CD14-positive monocyte (primary cell): ENCODE data around the gene TSPAN7. TPM values are rescaled to one million over a fixed set of nuclear protein-coding genes. Genes with fewer than 3 reads are reported as not detected.

Experiments
- DNase-seq, 3 donors: peaks; one replicate each; pipeline ENCODE4 v3.0.0-alpha.2; 2011 to 2022
- H2AFZ ChIP-seq: 2 replicates; pipeline ENCODE4 v1.6.0; 2012; ENCODE audit warnings: mild to moderate bottlenecking, low read depth, low read length, inconsistent platforms; ENCODE audit not compliant: insufficient read depth, poor library complexity, severe bottlenecking
- H3K27ac ChIP-seq, 2 donors: 1 replicate in 1 of 2; 2 replicates in 1 of 2; pipeline ENCODE4 v1.5.1; 2012 to 2013; ENCODE audit warnings: low read length in 2 of 2, control low read depth in 1 of 2, inconsistent platforms in 1 of 2, low read depth in 1 of 2, mild to moderate bottlenecking in 1 of 2
- H3K27me3 ChIP-seq, 2 donors: one replicate each; pipeline versions ENCODE4 v1.6.0 to v1.6.1; 2011 to 2013; ENCODE audit warnings: low read length in 2 of 2; ENCODE audit not compliant: control insufficient read depth in 2 of 2, insufficient read depth in 2 of 2
- H3K36me3 ChIP-seq, 2 donors: replicated peaks in 1 of 2; 1 replicate in 1 of 2; 2 replicates in 1 of 2; pipeline versions ENCODE4 v1.5.1 to v1.6.1; 2012 to 2013; ENCODE audit warnings: low read length in 2 of 2, control low read depth in 1 of 2, inconsistent platforms in 1 of 2, mild to moderate bottlenecking in 1 of 2; ENCODE audit not compliant: insufficient read depth in 2 of 2, control insufficient read depth in 1 of 2
- H3K4me1 ChIP-seq, 2 donors: 1 replicate in 1 of 2; 2 replicates in 1 of 2; pipeline versions ENCODE4 v1.5.1 to v1.6.1; 2012 to 2013; ENCODE audit warnings: low read length in 2 of 2, control low read depth in 1 of 2, inconsistent platforms in 1 of 2, mild to moderate bottlenecking in 1 of 2, moderate library complexity in 1 of 2; ENCODE audit not compliant: insufficient read depth in 2 of 2, control insufficient read depth in 1 of 2
- H3K4me2 ChIP-seq: replicated peaks from 2 replicates; pipeline ENCODE3; 2012; ENCODE audit warnings: low read length, moderate library complexity, mild to moderate bottlenecking; ENCODE audit not compliant: poor library complexity, severe bottlenecking; ENCODE audit errors: extremely low read depth
- H3K4me3 ChIP-seq, 3 experiments: fragments of 200-600 bp in 1 of 3; sonication (generic) in 1 of 3; replicated peaks in 1 of 3; 1 replicate in 2 of 3; 2 replicates in 1 of 3; pipeline ENCODE4 v1.5.1; 2011 to 2013; ENCODE audit warnings: low read length in 3 of 3, mild to moderate bottlenecking in 3 of 3, control low read depth in 2 of 3, low read depth in 2 of 3, inconsistent platforms in 1 of 3, moderate library complexity in 1 of 3
- H3K79me2 ChIP-seq: 2 replicates; pipeline ENCODE4 v1.6.0; 2012; ENCODE audit warnings: mild to moderate bottlenecking, control low read depth, inconsistent platforms, low read length, moderate library complexity; ENCODE audit not compliant: insufficient read depth
- H3K9ac ChIP-seq: 2 replicates; pipeline ENCODE4 v1.6.0; 2017; ENCODE audit warnings: low read length, mild to moderate bottlenecking; ENCODE audit not compliant: insufficient read depth, poor library complexity, severe bottlenecking
- H3K9me3 ChIP-seq, 2 donors: replicated peaks in 1 of 2; 1 replicate in 1 of 2; 2 replicates in 1 of 2; pipeline versions ENCODE4 v1.5.1 to v1.6.1; 2012 to 2013; ENCODE audit warnings: low read length in 2 of 2, control low read depth in 1 of 2; ENCODE audit not compliant: control insufficient read depth in 1 of 2, insufficient read depth in 1 of 2
- H4K20me1 ChIP-seq: 2 replicates; pipeline ENCODE4 v1.6.0; 2012; ENCODE audit warnings: mild to moderate bottlenecking, low read length, control low read depth, moderate library complexity; ENCODE audit not compliant: insufficient read depth
- H3K27ac Mint-ChIP-seq, 7 donors: one replicate each; pipeline ENCODE4 v1.8.0; 2020; ENCODE audit warnings: mild to moderate bottlenecking in 7 of 7, mixed read lengths in 7 of 7, moderate library complexity in 6 of 7, inconsistent platforms in 2 of 7
- H3K27me3 Mint-ChIP-seq, 3 donors: one replicate each; pipeline ENCODE4 v1.8.0; 2021 to 2022; ENCODE audit warnings: low read depth in 3 of 3, mild to moderate bottlenecking in 3 of 3, mixed read lengths in 3 of 3, moderate library complexity in 3 of 3, inconsistent platforms in 1 of 3
- H3K36me3 Mint-ChIP-seq, 2 donors: one replicate each; pipeline ENCODE4 v1.8.0; 2020; ENCODE audit warnings: mixed read lengths in 2 of 2, inconsistent platforms in 1 of 2, mild to moderate bottlenecking in 1 of 2
- H3K4me1 Mint-ChIP-seq: one replicate; pipeline ENCODE4 v1.8.0; 2020; ENCODE audit warnings: mild to moderate bottlenecking, mixed read lengths
- H3K4me3 Mint-ChIP-seq, 2 donors: one replicate each; pipeline ENCODE4 v1.8.0; 2020; ENCODE audit warnings: mild to moderate bottlenecking in 2 of 2, mixed read lengths in 2 of 2, moderate library complexity in 1 of 2
- H3K9me3 Mint-ChIP-seq, 7 donors: one replicate each; pipeline ENCODE4 v1.8.0; 2020 to 2022; ENCODE audit warnings: mixed read lengths in 7 of 7, mild to moderate bottlenecking in 6 of 7, moderate library complexity in 6 of 7, inconsistent platforms in 2 of 7
- WGBS: methylation state at CpG from one replicate; pipeline ENCODE4 v1.1.5; 2013; ENCODE audit warnings: missing lambda C conversion rate; ENCODE audit not compliant: insufficient coverage; 5-methylcytosine and 5-hydroxymethylcytosine counted together
- intact Hi-C, 2 donors: fragments of 100-400 bp; cut with micrococcal nuclease; formaldehyde crosslinking; loops; one replicate each; pipeline versions ENCODE4 v1.15.0 to v1.15.1; 2023
- polyA plus RNA-seq, 3 donors: library from polyadenylated mRNA; depleted of rRNA in 1 of 3; unstranded in 2 of 3; stranded (reverse) in 1 of 3; fragments of 300-500 nt in 2 of 3; fragments of >200 nt in 1 of 3; fragmentation: Illumina TruSeq in 2 of 3; gene quantifications; 1 replicate in 2 of 3; 2 replicates in 1 of 3; pipeline ENCODE4 v1.2.3, GENCODE V29; 2012 to 2021
- TF ChIP-seq, protein P1 (sequence below): fragments of 200-600 bp; IDR thresholded peaks from one replicate; pipeline ENCODE4 v1.8.0; 2022; ENCODE audit warnings: antibody characterized with exemption, mild to moderate bottlenecking

Gene TSPAN7
- polyA plus RNA-seq, 3 donors = not detected

DNA sequence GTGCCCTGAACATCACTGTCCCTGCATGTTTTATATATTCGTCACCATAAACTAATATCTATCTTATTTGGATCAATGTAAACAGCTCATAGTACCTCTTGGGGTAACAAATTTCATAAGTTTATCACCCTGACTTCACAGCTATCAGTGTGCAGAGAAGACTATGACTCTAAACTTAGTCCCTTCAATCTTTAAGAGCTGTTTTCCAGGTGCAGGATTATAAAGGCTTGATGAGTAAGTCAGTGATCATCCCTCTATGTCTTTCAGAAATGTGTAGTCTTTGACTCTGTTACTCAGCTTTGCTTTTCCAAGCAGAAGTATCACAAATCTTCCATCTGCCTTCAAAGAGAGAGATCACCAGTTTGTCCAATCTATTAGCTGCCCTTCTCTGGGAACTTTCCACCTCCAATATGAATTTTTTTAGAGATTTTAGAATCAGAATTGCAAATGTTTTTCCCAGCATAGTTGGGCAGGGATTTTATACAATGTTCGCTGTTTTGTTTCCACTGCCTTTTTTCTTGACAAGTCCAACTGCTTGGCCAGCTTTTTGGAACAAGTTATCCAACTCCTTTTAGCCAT lies 45.1 kb upstream of the TSPAN7 start:
- Histone ChIP-seq H4K20me1 (no peaks in the 10 kb centered on the region), H3K4me1 (peaks cover 0 to 5% of the 10 kb centered on the region in 2 donors), H3K9me3 (no peaks in the 10 kb centered on the region), H2AFZ (no peak overlapping the region), H3K79me2 (no peaks in the 10 kb centered on the region), H3K27ac (no peak overlapping the region), H3K4me2 (no peak overlapping the region), H3K4me3 (no peak overlapping the region), H3K27me3 (no peaks in the 10 kb centered on the region), H3K36me3 (no peaks in the 10 kb centered on the region), H3K9ac (no peak overlapping the region)
- no peak overlapping the region for H3K27ac Mint-ChIP-seq
- TF ChIP-seq, protein P1, sequence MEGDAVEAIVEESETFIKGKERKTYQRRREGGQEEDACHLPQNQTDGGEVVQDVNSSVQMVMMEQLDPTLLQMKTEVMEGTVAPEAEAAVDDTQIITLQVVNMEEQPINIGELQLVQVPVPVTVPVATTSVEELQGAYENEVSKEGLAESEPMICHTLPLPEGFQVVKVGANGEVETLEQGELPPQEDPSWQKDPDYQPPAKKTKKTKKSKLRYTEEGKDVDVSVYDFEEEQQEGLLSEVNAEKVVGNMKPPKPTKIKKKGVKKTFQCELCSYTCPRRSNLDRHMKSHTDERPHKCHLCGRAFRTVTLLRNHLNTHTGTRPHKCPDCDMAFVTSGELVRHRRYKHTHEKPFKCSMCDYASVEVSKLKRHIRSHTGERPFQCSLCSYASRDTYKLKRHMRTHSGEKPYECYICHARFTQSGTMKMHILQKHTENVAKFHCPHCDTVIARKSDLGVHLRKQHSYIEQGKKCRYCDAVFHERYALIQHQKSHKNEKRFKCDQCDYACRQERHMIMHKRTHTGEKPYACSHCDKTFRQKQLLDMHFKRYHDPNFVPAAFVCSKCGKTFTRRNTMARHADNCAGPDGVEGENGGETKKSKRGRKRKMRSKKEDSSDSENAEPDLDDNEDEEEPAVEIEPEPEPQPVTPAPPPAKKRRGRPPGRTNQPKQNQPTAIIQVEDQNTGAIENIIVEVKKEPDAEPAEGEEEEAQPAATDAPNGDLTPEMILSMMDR = no peak
- no peak overlapping the region for H3K4me3 Mint-ChIP-seq
- peaks cover 0 to 3% (median 1%) of the 10 kb centered on the region in 3 donors for H3K27me3 Mint-ChIP-seq
- H3K36me3 Mint-ChIP-seq = no peaks in the 10 kb centered on the region
- intact Hi-C loops = no loop called here
- no peaks in the 10 kb centered on the region for H3K9me3 Mint-ChIP-seq
- no CpG with 5 or more reads among the region's 2 CpGs for WGBS
- H3K4me1 Mint-ChIP-seq = peaks cover 11% of the 10 kb centered on the region
- DNase-seq = no peak

DNA sequence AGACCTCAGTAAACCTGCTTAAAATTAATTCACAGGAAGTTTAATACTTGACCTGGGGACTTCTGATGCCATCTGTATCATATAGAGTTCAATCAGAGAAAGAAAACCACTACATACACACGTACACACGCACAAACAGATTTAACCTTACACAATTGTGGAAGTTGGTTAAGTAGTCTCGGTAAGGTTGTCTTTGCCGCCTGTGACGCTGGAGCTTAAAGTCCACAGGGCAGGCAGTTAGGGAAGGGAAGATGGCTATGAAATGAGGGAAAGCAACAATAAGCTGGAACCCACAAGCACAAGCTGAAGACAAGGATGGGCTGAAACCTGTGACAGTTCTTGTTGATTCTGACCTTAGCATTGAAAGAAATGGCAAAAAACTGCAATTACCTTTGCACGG lies 41.7 kb upstream of the TSPAN7 start:
- H3K9me3 Mint-ChIP-seq = peaks cover 0 to 1% (median 0%) of the 10 kb centered on the region in 7 donors
- no peak overlapping the region for H3K4me3 Mint-ChIP-seq
- WGBS = no CpG with 5 or more reads among the region's 6 CpGs

More for the DNA sequence above, 41.7 kb upstream of the TSPAN7 start:
- no peak overlapping the region for H2AFZ ChIP-seq
- TF ChIP-seq, protein P1 = no peak
- DNase-seq = no peak
- no peaks in the 10 kb centered on the region for H3K27me3 ChIP-seq
- Mint-ChIP-seq H3K4me1 (peaks cover 3% of the 10 kb centered on the region), H3K27me3 (peaks cover 0 to 1% (median 0%) of the 10 kb centered on the region in 3 donors), H3K27ac (no peak overlapping the region), H3K36me3 (no peaks in the 10 kb centered on the region)
- no peaks in the 10 kb centered on the region for H3K9me3 ChIP-seq
- no peaks in the 10 kb centered on the region for H3K4me1 ChIP-seq
- H3K4me2 ChIP-seq = no peak overlapping the region
- no peak overlapping the region for H3K4me3 ChIP-seq
- no peaks in the 10 kb centered on the region for H3K36me3 ChIP-seq
- H3K79me2 ChIP-seq = no peaks in the 10 kb centered on the region
- no peak overlapping the region for H3K9ac ChIP-seq
- H4K20me1 ChIP-seq = no peaks in the 10 kb centered on the region
- no peak overlapping the region for H3K27ac ChIP-seq
- intact Hi-C loops = no loop called here
